ENCODE measurements around the gene TMA7.

Gene TMA7

GRCh38 chr3:48427630-48427962 lies 12.5 kb upstream of the TMA7 start:
- H3K9me3 ChIP-seq (ENCODE audit: insufficient read depth, low read depth, low read length): no peaks in the 10 kb centered on the region
- no peaks in the 10 kb centered on the region for H3F3A ChIP-seq (ENCODE audit: low read depth)
- peaks cover 28% of the 10 kb centered on the region for H4K20me1 ChIP-seq (ENCODE audit: insufficient read depth, low read length, poor library complexity, severe bottlenecking)
- peak overlapping the region; percentile 96 for H3K4me2 ChIP-seq (ENCODE audit: low read depth, low read length, poor library complexity, severe bottlenecking)
- H3K36me3 ChIP-seq (ENCODE audit: insufficient read depth, low read length): peaks cover 4% of the 10 kb centered on the region; the same call in 1 of the 2 replicates
- TF ChIP-seq CTCF (conservative IDR thresholded peaks at IDR 0.05; ENCODE audit: low read length) (no peak), EZH2phosphoT487 (IDR thresholded peaks at IDR 0.05; ENCODE audit: borderline replicate concordance) (no peak)
- H2AFZ ChIP-seq (ENCODE audit: low read length): no peak overlapping the region
- H3K4me1 ChIP-seq (ENCODE audit: insufficient read depth, low read length, poor library complexity, severe bottlenecking): peaks cover 46% of the 10 kb centered on the region
- no peaks in the 10 kb centered on the region for H3K9me2 ChIP-seq (replicated peaks; ENCODE audit: low read depth, low read length)
- H3K27me3 ChIP-seq (ENCODE audit: insufficient read depth, low read length, poor library complexity, severe bottlenecking): no peaks in the 10 kb centered on the region
- H3K4me3 ChIP-seq (ENCODE audit: low read length, poor library complexity, severe bottlenecking): peak overlapping the region; percentile 78
- peak overlapping the region; percentile 82 for H3K9ac ChIP-seq (ENCODE audit: low read depth, low read length, poor library complexity, severe bottlenecking)
- peaks cover 71% of the 10 kb centered on the region for H3K79me2 ChIP-seq (ENCODE audit: insufficient read depth, low read length)

DNA sequence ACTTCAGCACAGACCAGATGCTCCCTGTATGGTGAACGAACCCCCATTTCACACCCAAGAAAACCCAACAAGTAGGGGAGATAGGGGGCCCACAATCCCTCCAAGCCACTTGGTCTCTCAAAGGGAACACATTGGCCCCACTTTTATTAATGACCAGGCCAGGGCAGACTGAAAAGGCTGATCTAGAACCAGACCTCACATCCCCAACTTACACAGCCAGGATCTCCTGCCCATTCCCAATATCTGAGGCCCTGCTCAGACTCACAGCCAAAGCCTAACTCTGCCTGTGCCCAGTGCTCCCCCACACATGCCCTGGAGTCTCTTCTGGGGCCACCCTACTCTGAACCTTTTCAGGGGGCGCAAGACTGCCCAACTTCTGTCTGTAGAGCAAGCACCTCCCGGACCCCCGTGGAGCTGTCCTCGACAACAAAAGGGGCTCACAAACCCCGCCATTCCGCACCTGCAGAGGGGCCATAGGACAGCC lies 11.9 kb upstream of the TMA7 start:
- H3K9ac ChIP-seq (ENCODE audit: low read depth, low read length, poor library complexity, severe bottlenecking): peak overlapping the region; percentile 82
- peak overlapping the region; percentile 96 for H3K4me2 ChIP-seq (ENCODE audit: low read depth, low read length, poor library complexity, severe bottlenecking)
- H3K27me3 ChIP-seq (ENCODE audit: insufficient read depth, low read length, poor library complexity, severe bottlenecking): no peaks in the 10 kb centered on the region
- H4K20me1 ChIP-seq (ENCODE audit: insufficient read depth, low read length, poor library complexity, severe bottlenecking): peaks cover 22% of the 10 kb centered on the region
- no peaks in the 10 kb centered on the region for H3F3A ChIP-seq (ENCODE audit: low read depth)
- H3K4me3 ChIP-seq (ENCODE audit: low read length, poor library complexity, severe bottlenecking): peak overlapping the region; percentile 78
- H2AFZ ChIP-seq (ENCODE audit: low read length): no peak overlapping the region
- H3K36me3 ChIP-seq (ENCODE audit: insufficient read depth, low read length): no peaks in the 10 kb centered on the region; the same call in 1 of the 2 replicates
- no peaks in the 10 kb centered on the region for H3K9me3 ChIP-seq (ENCODE audit: insufficient read depth, low read depth, low read length)
- peaks cover 46% of the 10 kb centered on the region for H3K4me1 ChIP-seq (ENCODE audit: insufficient read depth, low read length, poor library complexity, severe bottlenecking)
- no peak for TF ChIP-seq CTCF (conservative IDR thresholded peaks at IDR 0.05; ENCODE audit: low read length)
- H3K79me2 ChIP-seq (ENCODE audit: insufficient read depth, low read length): peaks cover 65% of the 10 kb centered on the region
- H3K9me2 ChIP-seq (replicated peaks; ENCODE audit: low read depth, low read length): no peaks in the 10 kb centered on the region

GRCh38 chr3:48428572-48429316 lies 11.3 kb upstream of the TMA7 start:
- Histone ChIP-seq H3K9me3 (ENCODE audit: insufficient read depth, low read depth, low read length) (no peaks in the 10 kb centered on the region), H4K20me1 (ENCODE audit: insufficient read depth, low read length, poor library complexity, severe bottlenecking) (peaks cover 20% of the 10 kb centered on the region), H3K9me2 (replicated peaks; ENCODE audit: low read depth, low read length) (no peaks in the 10 kb centered on the region), H3F3A (ENCODE audit: low read depth) (no peaks in the 10 kb centered on the region), H2AFZ (ENCODE audit: low read length) (peak overlapping the region; percentile 62), H3K36me3 (ENCODE audit: insufficient read depth, low read length) (no peaks in the 10 kb centered on the region), H3K4me2 (ENCODE audit: low read depth, low read length, poor library complexity, severe bottlenecking) (peak overlapping the region; percentile 96), H3K4me1 (ENCODE audit: insufficient read depth, low read length, poor library complexity, severe bottlenecking) (peaks cover 46% of the 10 kb centered on the region), H3K79me2 (ENCODE audit: insufficient read depth, low read length) (peaks cover 59% of the 10 kb centered on the region), H3K9ac (ENCODE audit: low read depth, low read length, poor library complexity, severe bottlenecking) (peak overlapping the region; percentile 82), H3K27me3 (ENCODE audit: insufficient read depth, low read length, poor library complexity, severe bottlenecking) (no peaks in the 10 kb centered on the region), H3K4me3 (ENCODE audit: low read length, poor library complexity, severe bottlenecking) (peak overlapping the region; percentile 78)
- no peak for TF ChIP-seq CTCF (conservative IDR thresholded peaks at IDR 0.05; ENCODE audit: low read length)
- no peak for TF ChIP-seq EZH2phosphoT487 (IDR thresholded peaks at IDR 0.05; ENCODE audit: borderline replicate concordance)
